ENCODE results near the gene ASCC1. TPM values are rescaled to one million over a fixed set of nuclear protein-coding genes. Genes with fewer than 3 reads are reported as not detected.

Gene ASCC1
- 10 to 100 TPM; 61.6 to 68.5 TPM for total RNA-seq

GRCh38 chr10:72215611-72216549, at the start of gene ASCC1, which contains the start of gene ANAPC16:
ASCC1 (minus strand) TSS chr10:72216276; CDS start chr10:72213298, 2,978 bp downstream.
ANAPC16 (plus strand) TSS chr10:72216012; CDS start chr10:72223915, 7,903 bp downstream.
- Mint-ChIP-seq H3K4me3 (peak within 1 kb of the TSS; percentile 91), H3K27ac (peak within 1 kb of the TSS; percentile 98), H3K36me3 (ENCODE audit: low read depth) (peaks cover 30% of the 10 kb centered on the region), H3K27me3 (ENCODE audit: low read depth) (no peaks in the 10 kb centered on the region), H3K9me3 (no peaks in the 10 kb centered on the region), H3K4me1 (ENCODE audit: low read depth) (peaks cover 67% of the 10 kb centered on the region)
- intact Hi-C loops (cut with micrococcal nuclease): loop anchor here (1.0 to 10.0 kb wide), 3 partner anchors 119 to 1279 kb away; partner anchors contain the start of genes DNAJC9 and PPP3CB
- CTCF ChIA-PET: interaction anchor here (0.7 to 1.9 kb wide), 8 partner anchors 17 to 1037 kb away, joined by 3 to 6 read pairs (median 4); partner anchors contain the start of gene MRPS16
- peak; percentile 93 for DNase-seq

GRCh38 chr10:72265508-72265907, 49.4 kb upstream of the ASCC1 start:
- Mint-ChIP-seq H3K9me3 (no peaks in the 10 kb centered on the region), H3K36me3 (ENCODE audit: low read depth) (no peaks in the 10 kb centered on the region), H3K27ac (peak overlapping the region; percentile 30), H3K27me3 (ENCODE audit: low read depth) (no peaks in the 10 kb centered on the region), H3K4me3 (no peak overlapping the region), H3K4me1 (ENCODE audit: low read depth) (peaks cover 34% of the 10 kb centered on the region)
- no peak for DNase-seq
- intact Hi-C loops (cut with micrococcal nuclease): no loop called here
- CTCF ChIA-PET: interaction anchor here (1.2 kb wide), 1 partner anchor 43 kb away, joined by 3 read pairs; no protein-coding TSS in a partner anchor

- CTCF ChIA-PET: interaction anchor here (0.8 to 2.1 kb wide), 3 partner anchors 9 to 64 kb away, joined by 3 to 10 read pairs (median 3); partner anchors contain the start of gene DDIT4
- Mint-ChIP-seq H3K9me3 (no peaks in the 10 kb centered on the region), H3K4me1 (ENCODE audit: low read depth) (peaks cover 41% of the 10 kb centered on the region), H3K27ac (peak overlapping the region; percentile 41), H3K36me3 (ENCODE audit: low read depth) (no peaks in the 10 kb centered on the region), H3K27me3 (ENCODE audit: low read depth) (no peaks in the 10 kb centered on the region), H3K4me3 (no peak overlapping the region)
- intact Hi-C loops (cut with micrococcal nuclease): no loop called here
- no peak for DNase-seq
Observed at GRCh38 chr10:72264536-72264935, 48.5 kb upstream of the ASCC1 start.

GRCh38 chr10:72263613-72264241, 47.7 kb upstream of the ASCC1 start:
- H3K27me3 Mint-ChIP-seq (ENCODE audit: low read depth): no peaks in the 10 kb centered on the region
- DNase-seq: peak; percentile 72
- no peaks in the 10 kb centered on the region for H3K36me3 Mint-ChIP-seq (ENCODE audit: low read depth)
- intact Hi-C loops (cut with micrococcal nuclease): no loop called here
- H3K27ac Mint-ChIP-seq: peak overlapping the region; percentile 80
- CTCF ChIA-PET: interaction anchor here (1.3 to 2.1 kb wide), 3 partner anchors 10 to 74 kb away, joined by 4 to 10 read pairs (median 7); partner anchors contain the start of gene DDIT4
- no peaks in the 10 kb centered on the region for H3K9me3 Mint-ChIP-seq
- peak overlapping the region; percentile 37 for H3K4me3 Mint-ChIP-seq
- peaks cover 50% of the 10 kb centered on the region for H3K4me1 Mint-ChIP-seq (ENCODE audit: low read depth)

GRCh38 chr10:72261784-72262404, 45.8 kb upstream of the ASCC1 start:
- intact Hi-C loops (cut with micrococcal nuclease): loop anchor here (1.0 to 2.0 kb wide), 9 partner anchors 11 to 173 kb away; partner anchors contain the start of genes DDIT4 and SPOCK2
- Mint-ChIP-seq H3K4me1 (ENCODE audit: low read depth) (peaks cover 58% of the 10 kb centered on the region), H3K9me3 (no peaks in the 10 kb centered on the region), H3K4me3 (peak overlapping the region; percentile 81), H3K27me3 (ENCODE audit: low read depth) (no peaks in the 10 kb centered on the region), H3K36me3 (ENCODE audit: low read depth) (no peaks in the 10 kb centered on the region), H3K27ac (peak overlapping the region; percentile 99)
- CTCF ChIA-PET: interaction anchor here (0.6 to 2.7 kb wide), 3 partner anchors 33 to 76 kb away, joined by 3 to 9 read pairs (median 7); no protein-coding TSS in a partner anchor
- peak; percentile 69 for DNase-seq

GRCh38 chr10:72260976-72261783, 45.1 kb upstream of the ASCC1 start:
- peak; percentile 90 for DNase-seq
- peak overlapping the region; percentile 81 for H3K4me3 Mint-ChIP-seq
- H3K27ac Mint-ChIP-seq: peak overlapping the region; percentile 99
- no peaks in the 10 kb centered on the region for H3K9me3 Mint-ChIP-seq
- H3K36me3 Mint-ChIP-seq (ENCODE audit: low read depth): no peaks in the 10 kb centered on the region
- CTCF ChIA-PET: interaction anchor here (0.6 to 2.7 kb wide), 9 partner anchors 11 to 212 kb away, joined by 3 to 9 read pairs (median 4); no protein-coding TSS in a partner anchor
- no peaks in the 10 kb centered on the region for H3K27me3 Mint-ChIP-seq (ENCODE audit: low read depth)
- intact Hi-C loops (cut with micrococcal nuclease): loop anchor here (1.0 to 2.0 kb wide), 10 partner anchors 12 to 172 kb away; partner anchors contain the start of genes DDIT4 and SPOCK2
- H3K4me1 Mint-ChIP-seq (ENCODE audit: low read depth): peaks cover 61% of the 10 kb centered on the region

- H3K4me3 Mint-ChIP-seq: peak overlapping the region; percentile 81
Observed at GRCh38 chr10:72260239-72260975, 44.3 kb upstream of the ASCC1 start.

GRCh38 chr10:72259491-72260238, 43.6 kb upstream of the ASCC1 start:
- DNase-seq: peak; percentile 57
- Mint-ChIP-seq H3K36me3 (ENCODE audit: low read depth) (no peaks in the 10 kb centered on the region), H3K27me3 (ENCODE audit: low read depth) (no peaks in the 10 kb centered on the region)

More at GRCh38 chr10:72260239-72260975, 44.3 kb upstream of the ASCC1 start:
- Mint-ChIP-seq H3K27me3 (ENCODE audit: low read depth) (no peaks in the 10 kb centered on the region), H3K9me3 (no peaks in the 10 kb centered on the region), H3K36me3 (ENCODE audit: low read depth) (no peaks in the 10 kb centered on the region), H3K27ac (peak overlapping the region; percentile 99), H3K4me1 (ENCODE audit: low read depth) (peaks cover 69% of the 10 kb centered on the region)
- CTCF ChIA-PET: interaction anchor here (0.6 to 2.7 kb wide), 11 partner anchors 10 to 211 kb away, joined by 3 to 9 read pairs (median 3); no protein-coding TSS in a partner anchor
- DNase-seq: peak; percentile 94
- intact Hi-C loops (cut with micrococcal nuclease): loop anchor here (1.0 to 2.0 kb wide), 3 partner anchors 12 to 172 kb away; partner anchors contain the start of gene SPOCK2

GRCh38 chr10:72258617-72259016, 42.5 kb upstream of the ASCC1 start:
- H3K9me3 Mint-ChIP-seq: no peaks in the 10 kb centered on the region
- H3K4me3 Mint-ChIP-seq: no peak overlapping the region
- peak overlapping the region; percentile 74 for H3K27ac Mint-ChIP-seq
- no peak for DNase-seq
- H3K36me3 Mint-ChIP-seq (ENCODE audit: low read depth): no peaks in the 10 kb centered on the region
- peaks cover 69% of the 10 kb centered on the region for H3K4me1 Mint-ChIP-seq (ENCODE audit: low read depth)
- intact Hi-C loops (cut with micrococcal nuclease): loop anchor here (5.0 kb wide), 1 partner anchor 1739 kb away; the partner anchor contains the start of gene VCL
- CTCF ChIA-PET: interaction anchor here (0.8 to 1.7 kb wide), 9 partner anchors 8 to 81 kb away, joined by 3 to 10 read pairs (median 4); partner anchors contain the start of gene DDIT4
- no peaks in the 10 kb centered on the region for H3K27me3 Mint-ChIP-seq (ENCODE audit: low read depth)

More at GRCh38 chr10:72259491-72260238, 43.6 kb upstream of the ASCC1 start:
- CTCF ChIA-PET: interaction anchor here (0.8 to 1.8 kb wide), 6 partner anchors 11 to 210 kb away, joined by 3 to 10 read pairs (median 3); no protein-coding TSS in a partner anchor
- Mint-ChIP-seq H3K4me1 (ENCODE audit: low read depth) (peaks cover 74% of the 10 kb centered on the region), H3K4me3 (peak overlapping the region; percentile 81), H3K27ac (peak overlapping the region; percentile 99), H3K9me3 (no peaks in the 10 kb centered on the region)
- intact Hi-C loops (cut with micrococcal nuclease): loop anchor here (1.0 to 5.0 kb wide), 4 partner anchors 11 to 1738 kb away; partner anchors contain the start of genes SPOCK2 and VCL

Data from activated naive CD4-positive, alpha-beta T cell treated with anti-CD3 and anti-CD28 coated beads for 36 hours (primary cell).